GM12892 (cell line): ENCODE data around the gene MVB12B.

Experiments
- DNase-seq: peaks from one replicate; pipeline ENCODE4 v3.0.0; 2011; ENCODE audit not compliant: insufficient read length
- FAIRE-seq: peaks from 2 replicates; lab custom pipeline; 2011; peaks lifted over from hg19 to GRCh38; lab: Jason Lieb, UNC
- POLR2A ChIP-seq: IDR thresholded peaks from 2 replicates; pipeline ENCODE4 v1.6.1; 2011; ENCODE audit warnings: low read depth, low read length, control low read depth
- POLR2AphosphoS5 ChIP-seq: IDR thresholded peaks from 2 replicates; pipeline ENCODE4 v1.6.1; 2011; ENCODE audit warnings: low read depth, low read length, control low read depth
- TAF1 ChIP-seq: IDR thresholded peaks from 2 replicates; pipeline ENCODE4 v1.6.1; 2011; ENCODE audit warnings: low read depth, mild to moderate bottlenecking, control low read depth, low read length, borderline replicate concordance

The MVB12B gene

DNA sequence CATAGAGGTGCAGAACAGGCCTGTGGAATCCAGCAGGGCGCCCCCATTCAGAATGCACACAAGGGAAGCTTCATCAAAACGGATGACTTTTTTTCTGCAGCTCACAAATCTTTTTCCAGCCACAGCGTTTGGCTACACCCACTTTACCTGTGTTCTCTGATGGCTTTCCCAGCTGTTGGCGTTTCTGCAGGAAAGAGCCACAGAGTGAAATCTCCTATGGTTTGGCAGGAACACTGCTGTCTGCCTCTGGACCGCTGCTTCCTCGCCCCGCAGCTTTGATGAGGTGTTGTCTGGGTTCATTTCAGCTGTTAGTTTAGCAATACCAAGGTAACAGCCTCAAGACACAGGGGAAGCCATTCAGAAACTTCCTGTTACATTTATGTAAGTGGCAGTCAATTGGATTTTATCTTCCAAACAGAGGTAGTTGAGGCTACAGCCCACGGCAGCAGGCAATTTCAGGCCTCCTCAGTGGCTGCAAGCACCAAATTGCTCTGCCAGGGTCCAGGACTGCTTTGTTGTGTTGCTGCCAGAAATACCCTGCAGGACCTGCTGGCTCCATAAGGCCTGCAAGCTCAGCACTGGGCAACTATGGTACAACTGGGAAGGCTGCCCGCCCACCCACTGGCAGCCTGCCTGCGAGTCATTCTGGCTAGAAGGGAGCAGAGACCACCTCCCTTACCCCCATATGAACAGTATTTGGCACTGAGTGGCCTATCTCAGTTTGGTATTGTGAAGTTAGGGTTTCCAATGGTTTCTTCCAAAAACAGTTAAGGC lies 96.7 kb downstream of the MVB12B start:
- no peak for FAIRE-seq
- no peak for DNase-seq
- TF ChIP-seq TAF1 = no peak
- no peak for TF ChIP-seq POLR2AphosphoS5
- TF ChIP-seq POLR2A = no peak

DNA sequence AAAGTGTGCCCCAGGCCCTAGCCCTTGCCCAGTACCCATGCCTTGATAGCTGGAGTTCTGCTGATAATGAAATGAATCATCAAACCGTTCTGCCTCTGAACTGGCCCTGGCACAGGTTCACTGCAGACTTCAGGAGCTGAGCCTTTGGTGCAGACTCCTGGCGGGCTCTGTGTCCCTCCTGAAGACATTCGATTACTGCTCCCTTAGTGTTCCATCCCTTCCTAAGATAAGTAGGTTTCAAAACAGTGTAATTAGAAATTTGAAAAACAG lies 97.2 kb downstream of the MVB12B start:
- TF ChIP-seq POLR2A (no peak), TAF1 (no peak), POLR2AphosphoS5 (no peak)
- DNase-seq (no peak), FAIRE-seq (no peak)

DNA sequence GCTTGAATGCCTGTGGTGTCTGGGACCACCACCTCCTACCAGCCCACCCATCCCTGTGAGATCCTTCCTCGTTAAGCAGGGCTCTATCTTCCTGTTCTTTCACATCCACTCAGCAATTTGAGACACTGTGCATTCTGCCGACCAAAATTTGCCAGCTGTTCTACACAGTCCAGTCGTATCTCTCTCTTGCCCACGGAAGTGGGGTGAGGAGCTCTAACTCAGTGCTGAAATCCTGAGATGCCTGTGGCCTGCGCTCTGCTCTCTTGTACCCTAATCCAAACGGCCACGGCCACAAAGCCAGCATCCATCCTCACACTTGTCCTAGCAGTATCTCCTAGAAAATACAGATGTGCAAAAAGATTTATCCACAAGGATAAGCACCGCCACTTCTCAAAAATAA lies 97.9 kb downstream of the MVB12B start:
- DNase-seq (no peak), FAIRE-seq (no peak)
- TF ChIP-seq POLR2AphosphoS5 = no peak
- TF ChIP-seq TAF1 = no peak
- no peak for TF ChIP-seq POLR2A

DNA sequence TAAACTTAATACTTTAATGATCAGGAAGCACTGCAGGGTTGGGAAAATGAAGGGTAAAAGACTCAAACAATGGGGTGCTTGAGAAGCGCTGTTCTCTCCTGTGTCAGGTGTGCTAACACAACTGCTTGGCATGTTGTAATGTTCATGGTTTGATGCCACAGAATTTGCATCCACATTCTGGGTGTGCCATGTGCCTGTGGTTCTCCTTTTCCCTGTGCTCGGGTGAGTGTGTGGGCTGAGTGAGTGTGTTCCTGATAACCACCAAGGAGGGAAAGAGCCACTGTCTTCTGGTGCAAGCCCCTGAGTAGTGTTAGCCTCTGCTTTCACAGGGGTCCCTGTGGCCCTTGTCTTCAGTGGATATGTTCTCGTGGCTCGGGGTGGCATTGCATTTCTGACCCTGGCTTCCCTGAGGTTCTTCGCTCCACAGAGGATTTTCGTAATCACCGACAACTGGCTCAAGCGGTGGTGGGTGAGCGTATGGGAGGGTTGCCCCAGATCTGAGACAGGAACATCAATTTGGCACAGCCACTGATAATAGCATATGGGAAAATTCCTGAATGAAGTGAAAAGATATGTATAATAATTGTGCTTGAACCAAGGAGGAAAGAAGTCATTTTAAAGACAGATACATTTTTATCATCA lies 102.0 kb downstream of the MVB12B start:
- no peak for FAIRE-seq
- no peak for DNase-seq
- TF ChIP-seq POLR2AphosphoS5 (no peak), TAF1 (no peak), POLR2A (no peak)

DNA sequence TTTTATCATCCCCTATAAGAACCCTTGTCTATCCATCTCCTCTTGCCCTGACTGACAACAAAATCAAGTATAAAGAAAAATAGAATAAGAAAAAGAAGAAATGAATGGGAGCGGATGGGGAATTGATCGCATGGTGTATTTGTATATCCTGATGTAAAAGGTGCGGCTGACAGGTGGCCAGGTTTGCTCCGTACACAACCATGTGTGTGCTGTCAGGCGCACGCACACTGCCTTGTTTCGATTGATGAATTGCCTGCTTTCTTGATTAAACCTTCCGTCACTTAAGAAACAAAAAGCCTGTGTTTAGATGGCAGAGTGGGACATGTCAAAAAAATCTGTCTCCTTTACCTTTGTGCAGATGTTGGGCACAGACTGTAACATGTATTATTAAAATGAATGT lies 102.6 kb downstream of the MVB12B start:
- TF ChIP-seq POLR2A = no peak
- TF ChIP-seq TAF1 = no peak
- TF ChIP-seq POLR2AphosphoS5 = no peak
- DNase-seq (no peak), FAIRE-seq (no peak)

DNA sequence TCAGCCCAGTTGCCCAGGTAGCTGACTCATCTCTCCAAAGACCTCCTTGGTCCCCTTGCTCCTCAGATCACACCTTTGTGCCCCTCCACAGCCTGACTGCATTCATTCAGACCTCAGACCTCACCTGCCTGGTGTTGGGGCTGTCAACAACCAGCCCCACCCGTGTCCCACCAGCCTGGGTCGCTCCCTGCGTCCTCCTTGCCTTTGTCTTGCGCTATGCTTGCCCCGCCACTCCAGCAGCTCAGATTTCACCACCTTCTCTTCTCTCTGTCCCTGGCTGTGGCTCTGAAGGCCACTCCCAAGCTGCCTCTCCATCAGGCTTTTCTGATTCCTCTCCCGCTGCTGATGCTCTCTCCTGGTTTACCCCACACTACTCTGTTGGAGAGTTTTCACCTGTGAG lies 103.5 kb downstream of the MVB12B start:
- FAIRE-seq (no peak), DNase-seq (no peak)
- TF ChIP-seq POLR2A (no peak), TAF1 (no peak)

DNA sequence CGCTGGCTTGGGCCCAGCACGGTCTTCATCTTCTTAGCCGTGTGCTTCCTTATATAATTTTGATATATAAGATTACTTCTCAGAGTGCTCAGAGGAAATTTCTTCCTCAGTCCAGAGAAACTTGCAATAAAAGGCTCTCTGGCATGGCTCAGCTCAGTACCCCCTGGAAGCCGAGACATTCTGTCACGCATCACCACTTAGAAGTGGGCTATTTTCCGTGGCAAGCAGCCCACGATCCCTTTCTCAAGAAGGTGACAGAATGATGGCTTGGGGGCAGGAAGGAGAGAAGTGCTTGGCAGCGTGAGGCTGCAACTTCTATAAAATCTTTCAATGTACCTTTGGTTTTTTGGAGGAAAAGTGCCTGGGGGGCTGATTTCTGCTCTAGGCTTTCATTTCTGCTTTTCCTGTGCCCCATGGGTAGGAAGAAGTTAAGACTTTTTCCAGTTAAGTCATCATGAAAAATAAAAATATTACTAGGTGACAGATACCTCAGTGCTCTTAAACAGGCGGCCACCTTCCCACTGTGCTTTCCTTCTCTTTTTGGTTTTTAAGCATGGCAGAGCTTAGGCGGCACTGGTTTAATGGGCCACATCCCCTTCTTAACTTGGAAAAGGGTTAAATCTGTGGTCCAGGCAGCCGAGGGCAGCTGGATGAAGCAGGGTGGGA lies 104.6 kb downstream of the MVB12B start:
- FAIRE-seq (no peak), DNase-seq (no peak)
- TF ChIP-seq TAF1 (no peak), POLR2A (no peak), POLR2AphosphoS5 (no peak)

DNA sequence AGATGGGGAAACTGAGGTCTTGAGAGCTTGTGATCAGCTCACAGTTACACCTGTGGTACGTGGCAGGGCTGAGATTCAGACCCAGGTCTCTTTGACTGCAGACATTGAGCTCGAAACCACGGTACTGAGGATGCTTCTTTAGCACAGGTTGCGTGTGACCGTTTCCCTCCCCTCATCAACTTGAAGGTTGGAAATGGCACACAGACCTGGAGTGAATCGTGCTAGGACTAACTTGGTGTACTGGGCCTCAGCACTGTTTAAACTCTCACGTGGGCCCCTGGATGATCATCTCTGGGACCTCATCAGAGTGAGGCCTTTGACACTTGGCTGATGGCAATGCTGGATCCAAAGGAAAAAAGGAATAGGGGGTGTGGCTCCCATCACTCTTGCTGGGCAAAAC lies 106.0 kb downstream of the MVB12B start:
- no peak for DNase-seq
- TF ChIP-seq TAF1 (no peak), POLR2A (no peak), POLR2AphosphoS5 (no peak)
- no peak for FAIRE-seq

DNA sequence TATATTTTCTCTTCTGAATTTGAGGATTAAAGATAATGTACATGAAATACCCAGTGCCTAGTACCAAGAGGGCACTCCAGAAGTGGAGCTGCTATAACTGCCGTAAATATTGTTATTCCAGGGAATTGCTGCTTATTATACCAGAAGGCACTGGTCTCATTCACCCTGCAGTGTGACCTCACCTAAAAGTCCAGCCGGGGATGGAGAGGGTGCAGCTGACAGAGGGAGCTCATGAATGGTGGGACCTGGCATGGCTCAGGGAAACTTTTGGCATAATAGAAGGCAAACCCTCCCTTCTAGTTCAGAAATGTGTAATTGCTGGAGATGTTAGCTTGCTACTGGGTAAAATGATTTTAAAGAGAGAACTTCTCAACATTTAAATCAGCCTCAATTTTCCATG lies 108.5 kb downstream of the MVB12B start:
- DNase-seq = no peak
- no peak for FAIRE-seq
- TF ChIP-seq POLR2AphosphoS5 (no peak), TAF1 (no peak), POLR2A (no peak)

DNA sequence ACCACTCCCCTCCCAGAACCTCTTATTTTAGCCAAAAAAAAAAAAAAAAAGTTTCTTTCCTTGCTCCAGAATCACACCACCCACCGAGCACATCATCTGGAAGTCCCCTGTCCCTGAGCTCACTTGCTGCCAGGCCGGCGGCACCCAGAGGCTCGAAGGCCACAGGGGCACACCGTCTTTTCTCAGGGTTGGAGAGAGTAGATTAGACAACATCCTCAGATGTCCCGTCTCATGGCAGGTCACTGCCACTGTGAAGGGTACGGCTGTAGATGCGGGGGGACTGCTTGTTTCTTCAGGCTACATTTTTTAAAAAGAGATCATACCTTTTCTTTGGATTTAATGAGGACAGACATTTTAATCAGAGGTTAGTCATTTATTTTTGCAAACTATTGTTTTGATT lies 109.0 kb downstream of the MVB12B start:
- FAIRE-seq = no peak
- DNase-seq = no peak
- TF ChIP-seq POLR2A (no peak), POLR2AphosphoS5 (no peak), TAF1 (no peak)

DNA sequence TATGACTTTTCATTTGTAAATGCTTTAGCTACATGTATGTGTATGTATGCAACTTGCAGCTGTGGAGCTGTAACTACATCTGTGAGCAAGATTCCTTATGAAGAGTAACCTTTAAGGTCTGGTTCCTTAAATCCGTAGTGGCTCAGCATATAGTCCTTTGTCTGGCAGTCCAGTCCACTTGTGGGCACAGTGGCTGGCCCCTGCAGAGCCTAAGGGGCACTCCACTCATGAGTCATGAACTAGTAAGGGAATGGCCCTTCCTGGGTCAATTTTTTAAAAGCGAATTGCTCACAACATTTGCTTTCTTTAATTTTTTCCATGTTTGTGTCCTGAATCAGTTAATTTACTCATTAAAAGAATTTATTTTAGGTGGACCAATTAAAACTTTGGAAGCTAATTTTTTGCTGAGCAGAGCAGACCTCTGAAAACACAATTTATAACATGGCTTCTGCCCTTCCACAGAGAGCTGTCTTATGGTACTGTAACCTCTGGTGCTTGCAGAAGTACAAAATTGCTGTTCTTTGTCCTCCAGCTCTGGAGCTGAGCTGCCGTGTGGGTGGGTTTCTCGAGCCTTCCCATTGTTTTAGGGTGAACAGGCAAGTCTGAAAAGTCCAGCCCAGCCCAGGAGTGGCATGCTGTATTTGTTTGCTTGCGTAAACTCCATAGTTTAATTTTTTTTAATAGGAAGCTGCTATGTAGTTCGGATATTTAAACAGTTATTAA lies 110.1 kb downstream of the MVB12B start:
- no peak for FAIRE-seq
- no peak for DNase-seq
- TF ChIP-seq POLR2A (no peak), POLR2AphosphoS5 (no peak), TAF1 (no peak)

DNA sequence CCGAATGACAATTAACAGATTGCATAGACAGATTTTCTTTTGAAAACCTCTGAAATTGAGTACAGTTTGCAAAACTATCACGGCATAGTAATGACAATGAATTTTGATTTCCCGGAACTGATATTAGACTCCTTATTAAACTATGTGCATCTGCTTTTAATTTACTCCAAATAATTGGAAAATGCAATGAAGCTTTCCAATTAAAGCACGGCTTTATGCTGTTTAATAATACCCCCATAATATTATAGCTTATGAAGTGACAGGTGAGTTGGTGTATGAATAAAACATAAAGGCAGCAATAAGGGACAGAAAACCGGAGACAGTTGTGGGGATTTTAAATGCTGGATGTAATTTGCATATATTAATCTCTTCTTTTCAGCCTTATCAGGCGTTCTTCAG lies 110.6 kb downstream of the MVB12B start:
- no peak for DNase-seq
- TF ChIP-seq TAF1 (no peak), POLR2AphosphoS5 (no peak), POLR2A (no peak)
- FAIRE-seq = no peak
